Erythroblast (primary cell): Measurements from ENCODE around the gene CDH22.

Experiments
- GATA1 ChIP-seq: IDR thresholded peaks from 2 replicates; pipeline ENCODE4 v1.6.1; 2011; ENCODE audit warnings: low read depth, mild to moderate bottlenecking, control low read depth, low read length, moderate library complexity
- POLR2A ChIP-seq: IDR thresholded peaks from 2 replicates; pipeline ENCODE4 v1.6.1; 2011; ENCODE audit warnings: mild to moderate bottlenecking, low read length

DNA sequence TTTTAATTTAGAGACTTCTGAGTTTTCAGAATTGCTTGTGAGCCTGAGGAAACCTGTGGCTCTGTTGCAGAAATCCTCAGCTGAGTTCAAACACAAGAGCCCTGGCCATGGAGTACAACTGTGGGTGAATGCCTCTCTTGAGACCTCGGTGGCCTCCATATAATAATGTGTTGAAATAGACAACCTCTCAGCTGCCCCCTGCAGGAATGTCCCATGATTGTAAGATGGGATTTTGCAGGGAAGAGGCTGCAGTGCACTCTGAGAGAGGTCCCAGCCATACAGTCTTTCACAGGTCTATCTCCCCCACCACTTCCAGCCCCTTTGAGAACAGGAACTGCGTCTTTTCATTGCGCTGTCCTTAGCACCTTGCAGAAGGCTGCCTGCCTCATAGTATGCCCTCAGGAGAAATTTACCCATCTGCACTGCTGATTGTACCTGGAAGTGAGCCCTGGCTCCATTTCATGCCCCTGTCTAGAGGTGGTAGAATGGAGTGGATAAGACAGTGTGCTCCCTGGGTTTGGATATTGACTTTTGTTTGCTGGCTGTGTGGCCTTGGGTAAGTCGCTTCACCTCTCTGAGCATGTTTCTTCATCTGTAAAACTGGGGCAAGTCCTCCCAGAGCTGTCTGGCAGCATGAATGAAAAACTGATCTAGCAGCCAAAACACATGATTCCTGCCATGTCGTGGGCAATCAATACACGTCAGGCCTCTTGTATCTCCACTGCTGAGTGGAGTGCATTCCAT lies 16.8 kb upstream of the CDH22 start:
- no peak for TF ChIP-seq POLR2A
- no peak for TF ChIP-seq GATA1
